ENCODE results near the gene E2F2. TPM values are rescaled to one million over a fixed set of nuclear protein-coding genes. Genes with fewer than 3 reads are reported as not detected.

The E2F2 gene
- polyA plus RNA-seq, 1 of the 3 experiments (the other 2 are of a cell fraction) = 0.43 TPM

- H3K9me3 ChIP-seq = no peaks in the 10 kb centered on the region
- ChIA-PET CTCF (interaction anchor here (1.1 to 9.4 kb wide), 6 partner anchors 9 to 73 kb away, joined by 3 to 97 read pairs (median 6); no protein-coding TSS in a partner anchor), POLR2A (no interaction called here)
- peak overlapping the region; percentile 51 for H2AFZ ChIP-seq (ENCODE audit: low read depth)
- peak overlapping the region; percentile 99 for H3K9ac ChIP-seq
- H3K27ac ChIP-seq (ENCODE audit: low read depth in 2 of 2, low read length in 1 of 2) = peak overlapping the region in 1 of 2 experiments; percentile 100; a peak in 2 of 4 replicates
- H3K4me1 ChIP-seq (ENCODE audit: control insufficient read depth in 1 of 2, insufficient read depth in 2 of 2, low read depth in 1 of 2, low read length in 1 of 2) = peaks cover 46 to 59% of the 10 kb centered on the region in 2 experiments
- H3F3A ChIP-seq (replicated peaks; ENCODE audit: insufficient read depth) = peaks cover 43% of the 10 kb centered on the region
- no peaks in the 10 kb centered on the region for H3K27me3 ChIP-seq (ENCODE audit: insufficient read depth)
- no peak for DNase-seq
- TF ChIP-seq RCOR1 (IDR thresholded peaks at IDR 0.05; ENCODE audit: low read length) (no peak), MXI1 (IDR thresholded peaks at IDR 0.05; ENCODE audit: low read depth, low read length) (no peak)
- H3K79me2 ChIP-seq (ENCODE audit: insufficient read depth) = peaks cover 13% of the 10 kb centered on the region; the same call in 1 of the 2 replicates
- 0 out of 2 replicates have a peak overlapping the region, but pooled peaks have one; percentile 4 for H3K4me2 ChIP-seq
- no peaks in the 10 kb centered on the region for H3K36me3 ChIP-seq (replicated peaks in 1 of 2; ENCODE audit: control insufficient read depth in 1 of 2, insufficient read depth in 2 of 2, low read length in 1 of 2)
- H3K9me2 ChIP-seq = no peaks in the 10 kb centered on the region
- H3K4me3 ChIP-seq (ENCODE audit: low read depth in 2 of 2, low read length in 1 of 2) = no peak overlapping the region
- 65% methylated on average over 10 of the region's 10 CpGs for WGBS (ENCODE audit: low lambda C conversion rate)
- no peaks in the 10 kb centered on the region for H4K20me1 ChIP-seq (ENCODE audit: insufficient read depth)
Measured at GRCh38 chr1:23564529-23565122, 33.6 kb upstream of the E2F2 start.

GRCh38 chr1:23563755-23564374, 32.8 kb upstream of the E2F2 start:
- no peaks in the 10 kb centered on the region for H3K9me3 ChIP-seq
- peak overlapping the region; percentile 61; the same call in 1 of the 2 replicates for H3K4me2 ChIP-seq
- H3K4me1 ChIP-seq (ENCODE audit: control insufficient read depth in 1 of 2, insufficient read depth in 2 of 2, low read depth in 1 of 2, low read length in 1 of 2) = peaks cover 43 to 54% of the 10 kb centered on the region in 2 experiments
- H3K9me2 ChIP-seq = no peaks in the 10 kb centered on the region
- H2AFZ ChIP-seq (ENCODE audit: low read depth) = no peak overlapping the region
- CTCF ChIA-PET = interaction anchor here (1.1 to 9.4 kb wide), 5 partner anchors 8 to 74 kb away, joined by 3 to 97 read pairs (median 5); no protein-coding TSS in a partner anchor
- no peaks in the 10 kb centered on the region for H3K27me3 ChIP-seq (ENCODE audit: insufficient read depth)
- peaks cover 4% of the 10 kb centered on the region for H4K20me1 ChIP-seq (ENCODE audit: insufficient read depth)
- H3K27ac ChIP-seq (ENCODE audit: low read depth in 2 of 2, low read length in 1 of 2) = peak overlapping the region; percentile 98 to 100
- H3K4me3 ChIP-seq (ENCODE audit: low read depth in 2 of 2, low read length in 1 of 2) = no peak overlapping the region
- H3K79me2 ChIP-seq (ENCODE audit: insufficient read depth) = peaks cover 17% of the 10 kb centered on the region
- peaks cover 0 to 1% of the 10 kb centered on the region in 2 experiments for H3K36me3 ChIP-seq (replicated peaks in 1 of 2; ENCODE audit: control insufficient read depth in 1 of 2, insufficient read depth in 2 of 2, low read length in 1 of 2)
- peaks cover 38% of the 10 kb centered on the region for H3F3A ChIP-seq (replicated peaks; ENCODE audit: insufficient read depth)
- no peak for TF ChIP-seq ZBTB33 (IDR thresholded peaks at IDR 0.05; ENCODE audit: borderline replicate concordance, low read depth)
- TF ChIP-seq ELF1 (IDR thresholded peaks at IDR 0.05) = no peak
- POLR2A ChIA-PET = interaction anchor here (1.2 kb wide), 1 partner anchor 35 kb away, joined by 3 read pairs; no protein-coding TSS in a partner anchor
- H3K9ac ChIP-seq = peak overlapping the region; percentile 99
- WGBS (ENCODE audit: low lambda C conversion rate) = 96% methylated on average over 3 of the region's 3 CpGs
- no peak for DNase-seq

- DNase-seq = peak; percentile 43
- peaks cover 47 to 48% of the 10 kb centered on the region in 2 experiments for H3K4me1 ChIP-seq (ENCODE audit: control insufficient read depth in 1 of 2, insufficient read depth in 2 of 2, low read depth in 1 of 2, low read length in 1 of 2)
- 0 out of 4 replicates have a peak overlapping the region, but pooled peaks of 1 of the 2 experiments have one; percentile 3 for H3K4me3 ChIP-seq (ENCODE audit: low read depth in 2 of 2, low read length in 1 of 2)
- H3K9me3 ChIP-seq = no peaks in the 10 kb centered on the region
- no peaks in the 10 kb centered on the region for H3K9me2 ChIP-seq
- H3F3A ChIP-seq (replicated peaks; ENCODE audit: insufficient read depth) = peaks cover 43% of the 10 kb centered on the region
- H3K79me2 ChIP-seq (ENCODE audit: insufficient read depth) = peaks cover 26% of the 10 kb centered on the region
- peak overlapping the region; percentile 99 for H3K9ac ChIP-seq
- H4K20me1 ChIP-seq (ENCODE audit: insufficient read depth) = peaks cover 12% of the 10 kb centered on the region
- no peak for TF ChIP-seq EZH2phosphoT487 (IDR thresholded peaks at IDR 0.05; ENCODE audit: borderline replicate concordance, low read depth)
- no peak for TF ChIP-seq TEAD4 (IDR thresholded peaks at IDR 0.05; ENCODE audit: borderline replicate concordance, insufficient read depth)
- no peak for TF ChIP-seq IRF3 (IDR thresholded peaks at IDR 0.05; ENCODE audit: low read depth, low read length)
- TF ChIP-seq MAX (IDR thresholded peaks at IDR 0.05; ENCODE audit: low read depth) = no peak
- no peak for TF ChIP-seq TCF12 (IDR thresholded peaks at IDR 0.05)
- no peak for TF ChIP-seq POLR2AphosphoS5 (IDR thresholded peaks at IDR 0.05; ENCODE audit: low read depth, low read length)
- no peak for TF ChIP-seq RFX5 (IDR thresholded peaks at IDR 0.05; ENCODE audit: low read length)
- TF ChIP-seq CHD2 (IDR thresholded peaks at IDR 0.05; ENCODE audit: low read length, partially characterized antibody) = no peak
- TF ChIP-seq MXI1 (IDR thresholded peaks at IDR 0.05; ENCODE audit: low read depth, low read length) = no peak
- TF ChIP-seq USF2 (IDR thresholded peaks at IDR 0.05; ENCODE audit: borderline replicate concordance, low read depth, low read length) = no peak
- peak overlapping the region; percentile 61 for H3K4me2 ChIP-seq
- POLR2A ChIA-PET = interaction anchor here (0.6 to 1.3 kb wide), 3 partner anchors 36 to 219 kb away, joined by 3 to 4 read pairs (median 3); partner anchors contain the start of gene HNRNPR
- H2AFZ ChIP-seq (ENCODE audit: low read depth) = no peak overlapping the region
- CTCF ChIA-PET = interaction anchor here (0.6 to 11.0 kb wide), 4 partner anchors 18 to 875 kb away, joined by 3 to 97 read pairs (median 52); no protein-coding TSS in a partner anchor
- 77% methylated on average over 9 of the region's 9 CpGs for WGBS (ENCODE audit: low lambda C conversion rate)
- H3K27ac ChIP-seq (ENCODE audit: low read depth in 2 of 2, low read length in 1 of 2) = peak overlapping the region; percentile 98 to 100
- H3K27me3 ChIP-seq (ENCODE audit: insufficient read depth) = no peaks in the 10 kb centered on the region
- peaks cover 0 to 10% of the 10 kb centered on the region in 2 experiments for H3K36me3 ChIP-seq (replicated peaks in 1 of 2; ENCODE audit: control insufficient read depth in 1 of 2, insufficient read depth in 2 of 2, low read length in 1 of 2)
Measured at GRCh38 chr1:23563003-23563402, 32.0 kb upstream of the E2F2 start.

All from SK-N-SH (cell line).